Epithelial cell of proximal tubule (primary cell): ENCODE data around the gene MDN1. TPM values are rescaled to one million over a fixed set of nuclear protein-coding genes. Genes with fewer than 3 reads are reported as not detected.

ENCODE experiments used
- DNase-seq: peaks from one replicate; pipeline ENCODE4 v3.0.0-alpha.2; 2011; ENCODE audit warnings: low read depth
- H3K4me3 ChIP-seq: 2 replicates; pipeline ENCODE4 v1.5.1; 2011; ENCODE audit warnings: low read depth, mild to moderate bottlenecking, low read length
- total RNA-seq: library from RNA; depleted of rRNA; stranded (reverse); fragments of >200 nt; gene quantifications from 2 replicates; pipeline ENCODE4 v1.2.3, GENCODE V29; 2015
- TF ChIP-seq, protein P1 (sequence below): conservative IDR thresholded peaks from 2 replicates; pipeline ENCODE4 v1.5.1; 2012; ENCODE audit warnings: low read depth, mild to moderate bottlenecking, low read length

Gene MDN1
- total RNA-seq, 1 donor from 2014 or later, result 11.3 TPM

DNA sequence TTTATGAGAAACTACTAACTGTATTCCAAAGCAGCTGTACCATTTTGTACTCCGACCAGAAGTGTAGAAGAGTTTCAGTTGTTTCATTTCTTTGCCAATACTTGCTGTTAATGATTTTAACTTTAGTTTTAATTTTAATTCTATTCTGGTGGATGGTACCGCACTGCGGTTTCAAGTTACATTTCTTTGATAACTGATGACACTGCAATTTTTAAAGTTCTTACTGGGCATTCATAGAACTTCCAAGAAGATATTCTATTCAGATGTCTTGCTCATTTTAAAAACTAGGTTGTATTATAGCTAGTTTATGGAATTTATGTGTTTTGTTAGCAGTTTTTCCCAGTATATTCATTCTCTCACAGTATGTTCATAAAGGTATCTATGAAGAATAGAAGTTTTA lies 117.2 kb downstream of the MDN1 start:
- TF ChIP-seq, protein P1, sequence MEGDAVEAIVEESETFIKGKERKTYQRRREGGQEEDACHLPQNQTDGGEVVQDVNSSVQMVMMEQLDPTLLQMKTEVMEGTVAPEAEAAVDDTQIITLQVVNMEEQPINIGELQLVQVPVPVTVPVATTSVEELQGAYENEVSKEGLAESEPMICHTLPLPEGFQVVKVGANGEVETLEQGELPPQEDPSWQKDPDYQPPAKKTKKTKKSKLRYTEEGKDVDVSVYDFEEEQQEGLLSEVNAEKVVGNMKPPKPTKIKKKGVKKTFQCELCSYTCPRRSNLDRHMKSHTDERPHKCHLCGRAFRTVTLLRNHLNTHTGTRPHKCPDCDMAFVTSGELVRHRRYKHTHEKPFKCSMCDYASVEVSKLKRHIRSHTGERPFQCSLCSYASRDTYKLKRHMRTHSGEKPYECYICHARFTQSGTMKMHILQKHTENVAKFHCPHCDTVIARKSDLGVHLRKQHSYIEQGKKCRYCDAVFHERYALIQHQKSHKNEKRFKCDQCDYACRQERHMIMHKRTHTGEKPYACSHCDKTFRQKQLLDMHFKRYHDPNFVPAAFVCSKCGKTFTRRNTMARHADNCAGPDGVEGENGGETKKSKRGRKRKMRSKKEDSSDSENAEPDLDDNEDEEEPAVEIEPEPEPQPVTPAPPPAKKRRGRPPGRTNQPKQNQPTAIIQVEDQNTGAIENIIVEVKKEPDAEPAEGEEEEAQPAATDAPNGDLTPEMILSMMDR, result no peak
- no peak overlapping the region for H3K4me3 ChIP-seq
- DNase-seq, result no peak

DNA sequence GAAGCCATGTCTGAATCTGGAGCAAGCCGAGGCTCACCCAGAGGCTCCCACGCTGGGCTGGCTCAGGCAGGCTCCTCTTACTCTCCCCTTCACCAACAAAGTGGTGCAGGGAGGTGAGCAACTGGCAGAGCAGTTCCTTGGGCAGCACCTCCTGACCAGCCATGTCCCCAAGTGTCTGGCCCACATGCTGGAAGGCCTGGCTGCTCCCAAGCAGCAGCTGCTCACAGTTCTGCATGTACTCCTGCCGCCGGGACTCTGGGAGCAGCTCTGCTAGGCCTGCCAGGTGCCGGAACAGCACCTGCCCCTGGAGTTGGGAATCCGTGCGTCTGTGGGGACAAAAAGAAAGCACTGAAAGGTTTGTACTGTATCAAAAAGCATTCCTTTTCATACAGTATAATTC lies 123.9 kb downstream of the MDN1 start:
- DNase-seq, result no peak
- H3K4me3 ChIP-seq, result no peak overlapping the region
- TF ChIP-seq, protein P1, result no peak

DNA sequence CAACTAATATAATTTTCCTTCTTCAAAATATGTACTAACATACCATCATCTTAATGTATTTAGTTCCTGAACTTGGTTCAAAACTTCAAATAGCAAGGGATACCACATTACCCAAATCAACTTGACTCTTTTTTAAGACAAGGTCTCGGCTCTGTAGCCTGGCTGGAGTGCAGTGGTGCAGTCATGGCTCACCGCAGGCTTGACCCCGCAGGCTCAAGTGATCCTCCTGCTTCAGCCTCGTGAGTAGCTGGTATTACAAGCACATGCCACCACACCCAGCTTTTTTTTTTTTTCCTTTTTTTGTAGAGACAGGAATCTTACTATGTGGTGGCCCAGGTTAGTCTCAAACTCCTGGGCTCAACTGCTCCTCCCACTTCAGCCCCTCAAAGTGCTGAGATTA lies 125.2 kb downstream of the MDN1 start:
- TF ChIP-seq, protein P1, result no peak
- no peak overlapping the region for H3K4me3 ChIP-seq
- DNase-seq, result no peak

DNA sequence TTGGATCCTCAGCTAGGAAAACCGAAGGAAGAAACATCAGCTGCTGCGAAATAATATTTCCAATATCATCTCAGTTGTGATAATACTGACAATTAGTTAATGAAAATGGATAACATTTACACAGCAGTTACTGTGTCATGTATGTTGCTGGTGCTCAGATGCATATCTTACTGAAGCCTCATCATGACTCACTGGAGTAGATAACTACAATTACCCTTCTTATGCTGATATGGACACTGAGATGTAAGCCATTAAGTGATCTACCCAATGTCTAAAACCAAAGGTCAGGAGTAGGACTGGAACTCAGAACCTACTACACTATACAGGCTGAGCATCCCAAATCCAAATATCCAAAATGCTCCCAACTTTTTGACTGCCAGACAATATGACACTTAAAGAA lies 126.4 kb downstream of the MDN1 start:
- no peak overlapping the region for H3K4me3 ChIP-seq
- no peak for DNase-seq
- TF ChIP-seq, protein P1, result no peak

DNA sequence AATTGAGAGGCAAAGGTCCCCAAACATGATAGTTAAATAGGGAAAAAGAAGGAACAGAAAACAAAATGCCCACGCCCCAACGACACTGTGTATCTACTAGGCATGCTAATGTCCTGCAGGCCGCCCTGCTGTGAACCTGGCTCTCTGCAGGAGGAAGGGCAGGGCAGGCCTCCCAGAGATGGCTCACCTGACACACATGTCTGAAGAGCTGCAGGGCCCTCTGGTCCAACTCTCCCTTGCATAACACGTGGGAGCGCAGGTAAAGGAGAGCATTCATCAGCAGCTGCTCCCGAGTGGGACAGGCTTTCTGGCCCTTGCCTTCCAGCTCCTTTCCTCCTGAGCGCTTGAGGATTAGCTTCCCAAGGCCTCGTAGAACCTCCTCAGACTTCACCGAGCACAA lies 127.3 kb downstream of the MDN1 start:
- TF ChIP-seq, protein P1, result no peak
- no peak for DNase-seq
- no peak overlapping the region for H3K4me3 ChIP-seq

DNA sequence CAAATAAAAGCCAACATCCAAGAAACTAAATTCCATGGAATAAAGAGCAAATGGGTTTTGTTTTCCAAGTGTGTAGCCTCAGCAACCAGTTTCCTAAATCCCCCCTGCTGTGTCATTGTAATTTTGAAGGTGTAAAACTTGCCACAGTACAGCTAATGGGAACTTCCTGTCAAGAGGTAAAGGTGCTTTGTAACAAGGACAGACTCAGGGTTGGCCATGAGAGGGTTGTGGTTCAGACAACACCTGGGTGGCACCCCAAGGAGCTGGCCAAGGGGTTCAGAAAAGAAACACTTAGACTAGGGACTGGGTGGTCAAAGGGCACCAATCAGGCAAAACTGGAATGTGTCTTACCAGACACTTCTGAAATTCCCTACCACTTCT lies 128.7 kb downstream of the MDN1 start:
- TF ChIP-seq, protein P1, result no peak
- DNase-seq, result no peak
- no peak overlapping the region for H3K4me3 ChIP-seq

DNA sequence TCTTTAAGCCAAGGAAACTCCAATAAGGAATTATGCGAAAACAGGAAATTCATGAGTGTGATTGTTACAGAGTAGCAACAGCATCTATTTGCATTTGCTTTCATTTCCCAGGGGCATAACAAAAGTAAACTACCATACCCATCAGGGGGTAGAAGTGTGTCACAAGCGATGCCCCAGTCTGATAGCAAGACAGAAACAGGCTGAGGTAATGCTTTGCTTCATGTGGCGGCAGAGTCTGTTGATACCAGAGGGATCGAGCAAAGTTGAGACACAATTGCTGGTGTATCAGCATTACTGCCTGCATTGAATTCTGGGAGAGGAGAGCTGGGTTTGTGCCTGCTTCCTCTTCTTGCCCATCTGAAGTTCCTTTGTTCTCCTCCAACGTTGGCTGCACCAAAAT lies 129.9 kb downstream of the MDN1 start:
- H3K4me3 ChIP-seq, result no peak overlapping the region
- DNase-seq, result no peak
- TF ChIP-seq, protein P1, result no peak
